NOMO-1 (cell line): ENCODE data around the gene SLC12A9.
A peak's percentile ranks its signal among the peaks of the same experiment; 100 is the strongest.
"Not testable (repeated sequence)": the region's sequence is repeated elsewhere in the genome, so short reads cannot be mapped to it uniquely, and the experiment has no call there.

Experiments used
- DNase-seq, 2 experiments: peaks; one replicate each; lab custom pipeline; 2025; ENCODE audit not compliant: unreplicated experiment in 2 of 2; lab: John Stamatoyannopoulos, UW

Gene SLC12A9

DNA sequence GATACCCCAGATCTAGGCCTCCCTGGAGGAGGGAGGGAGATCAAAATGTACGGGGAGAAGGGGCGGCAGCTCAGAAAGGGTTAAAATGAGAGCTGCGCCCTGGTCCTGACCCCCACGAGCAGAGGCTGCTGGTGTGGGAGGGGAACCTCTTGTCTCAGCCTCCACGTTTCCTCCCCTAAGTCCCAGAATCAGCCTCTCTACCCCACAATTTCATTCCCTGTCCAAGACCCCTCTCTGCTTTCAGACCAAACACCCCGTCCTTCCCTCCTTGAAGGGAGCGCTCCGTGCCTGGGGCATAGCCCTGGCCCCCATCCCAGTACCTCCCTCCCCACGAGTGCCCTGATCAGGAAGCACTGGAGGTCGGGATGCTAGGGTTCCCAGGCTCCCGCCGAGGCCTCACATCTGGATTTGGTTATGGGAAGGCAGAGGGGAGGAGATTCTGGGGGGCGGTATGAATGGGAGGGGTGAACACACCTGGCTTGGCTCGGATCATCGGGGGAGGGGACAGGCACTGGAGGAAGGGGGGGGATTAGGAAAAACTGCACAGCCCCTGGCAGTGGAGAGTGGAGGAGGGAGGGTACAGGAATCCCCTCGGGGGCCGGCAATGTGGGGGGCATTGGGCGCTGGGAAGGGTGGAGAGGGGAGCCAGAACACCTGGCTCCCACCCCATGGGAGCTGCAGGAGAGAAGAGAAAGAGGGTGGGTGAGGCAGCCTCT, 27.9 kb upstream of the SLC12A9 start:
- DNase-seq: no peak

DNA sequence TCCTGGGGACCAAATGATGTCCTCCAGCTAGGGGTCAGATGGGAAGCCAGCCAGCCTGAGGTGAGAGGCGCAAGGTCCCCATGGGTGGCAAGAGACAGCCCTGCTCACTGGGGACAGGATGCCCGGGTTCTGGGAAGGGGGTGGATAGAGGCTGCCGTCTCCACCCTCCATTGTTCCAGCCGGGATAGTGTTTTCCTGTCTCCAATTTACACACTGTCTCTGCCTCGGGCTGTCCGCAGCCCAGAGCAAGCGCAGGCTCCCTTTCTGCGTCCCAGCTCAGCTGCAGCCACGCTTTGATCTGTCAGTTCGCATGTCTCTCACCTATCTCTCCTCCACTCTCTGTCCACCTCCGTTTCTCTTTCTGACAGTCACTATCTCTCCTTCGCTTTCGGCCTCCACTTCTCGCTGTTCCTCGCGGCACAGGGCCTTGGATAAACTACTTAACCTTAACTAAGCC, 27.3 kb upstream of the SLC12A9 start:
- no peak for DNase-seq

DNA sequence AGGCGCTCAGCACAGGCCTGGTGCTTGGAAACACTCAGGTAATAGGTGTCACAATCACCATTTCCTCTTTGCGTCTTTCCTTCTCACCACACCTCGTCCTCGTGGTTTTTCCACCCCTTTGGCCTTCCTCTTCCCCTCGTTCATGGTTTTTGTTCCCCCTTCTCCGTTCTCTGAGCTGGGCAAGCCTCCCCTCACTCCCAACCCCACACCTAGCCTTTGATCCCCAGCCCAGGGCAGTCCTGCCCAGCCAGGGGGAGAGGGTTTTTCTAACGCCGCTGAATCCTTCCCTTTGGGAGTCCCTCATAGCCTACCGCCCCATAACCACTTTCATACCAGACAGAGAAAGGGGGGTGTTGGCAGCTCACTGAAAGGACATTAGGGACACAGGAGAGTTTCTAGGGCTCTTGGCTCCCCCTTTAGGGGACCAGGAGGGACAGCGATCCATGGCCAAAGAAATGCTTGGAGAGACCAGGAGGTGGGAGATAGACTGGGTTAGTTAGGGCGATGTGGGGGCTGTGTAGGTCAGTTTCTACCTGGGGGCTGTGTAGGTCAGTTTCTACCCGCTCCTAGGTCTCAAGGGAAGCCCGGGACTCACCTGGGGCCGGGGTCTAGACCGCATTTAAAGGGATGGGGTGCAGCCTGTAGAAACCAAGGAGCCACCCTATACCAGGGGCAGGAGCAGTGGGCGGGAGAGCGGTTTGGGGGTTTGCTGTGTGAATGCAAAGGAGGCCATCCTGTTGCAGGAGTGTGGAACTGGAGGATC, 26.6 kb upstream of the SLC12A9 start:
- peak; percentile 42 to 44 for DNase-seq

DNA sequence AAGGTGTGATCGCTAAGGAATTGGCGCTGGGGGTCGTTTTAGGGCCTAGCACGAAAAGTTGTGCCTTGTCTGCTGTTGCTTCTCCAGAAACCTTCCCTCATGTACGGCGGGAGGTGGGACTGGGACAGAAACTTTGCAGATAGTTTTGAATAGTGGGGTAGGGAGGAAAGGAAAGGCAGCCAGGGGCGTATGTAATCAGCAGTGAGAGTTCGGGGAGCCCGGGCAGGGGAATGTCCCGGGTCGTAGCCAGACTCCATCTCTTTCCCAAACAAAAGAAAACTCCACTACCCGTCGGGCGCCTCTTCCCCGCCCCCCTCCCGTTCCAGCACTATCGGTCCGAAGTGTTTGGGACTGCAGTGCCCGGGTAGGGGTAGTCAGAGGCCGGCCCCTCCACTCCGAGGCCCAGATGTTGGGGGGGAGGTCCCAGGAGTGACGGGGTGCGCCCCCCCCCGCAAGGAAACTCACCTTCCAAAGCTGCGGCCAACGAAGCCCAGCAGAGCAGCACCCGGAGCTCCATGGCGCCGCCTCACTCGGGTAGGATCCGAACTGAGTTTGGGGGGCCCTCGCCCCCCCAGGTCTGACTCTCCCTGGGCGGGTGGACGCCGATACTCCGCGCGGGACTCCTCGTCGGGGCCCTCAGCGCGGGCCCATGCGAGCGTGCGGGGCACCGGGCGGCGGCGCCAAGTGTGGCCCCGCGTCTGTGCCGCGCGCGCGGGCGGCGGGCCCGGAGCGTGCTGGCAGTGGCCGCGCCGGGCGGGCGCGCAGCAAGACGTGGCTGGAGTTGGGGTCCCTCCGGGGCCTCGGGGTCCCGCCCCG, 25.8 kb upstream of the SLC12A9 start:
- DNase-seq: no peak

DNA sequence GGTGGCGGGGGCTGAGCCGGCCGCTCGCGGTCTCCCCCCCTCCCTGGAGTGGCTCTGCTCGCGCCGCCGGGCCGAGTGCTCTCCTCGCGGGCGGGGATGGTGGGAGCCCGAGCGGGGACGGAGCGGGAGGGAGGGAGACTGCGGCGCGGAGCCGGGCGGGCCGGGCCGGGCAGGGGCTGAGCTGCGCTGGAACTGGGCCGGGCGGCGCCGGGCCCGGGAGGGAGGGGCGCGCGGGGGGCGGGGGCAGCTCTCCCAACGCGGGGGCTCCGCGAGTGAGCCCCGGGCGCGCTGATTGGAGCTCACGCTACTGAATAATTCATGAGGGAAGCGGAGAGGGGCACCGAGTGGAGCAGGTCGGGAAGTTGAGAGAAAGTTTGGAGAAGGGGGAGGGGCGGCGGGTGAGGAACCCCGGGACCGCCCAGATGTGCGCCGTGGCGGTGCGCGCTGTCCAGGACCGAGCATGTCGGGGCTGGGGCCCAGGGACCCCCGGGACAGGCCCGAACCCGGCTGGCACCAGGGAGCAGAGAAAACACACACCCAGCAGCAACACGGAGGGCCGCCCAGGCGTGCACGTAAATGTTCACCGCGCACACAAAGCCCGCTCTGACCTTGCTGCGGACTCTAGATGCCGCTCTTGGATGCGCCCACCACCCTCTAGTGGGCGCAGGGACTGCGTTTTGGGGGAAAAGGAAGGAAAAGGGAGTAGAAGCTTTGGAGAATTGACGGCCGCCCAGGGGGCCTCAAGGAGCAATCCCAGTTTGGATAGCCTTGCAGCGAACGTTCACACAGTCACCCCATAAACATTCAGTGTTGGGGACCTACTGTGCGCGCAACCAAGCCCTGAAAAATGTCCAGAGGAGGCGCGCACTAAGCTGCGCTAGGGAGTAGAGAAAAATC, 24.9 kb upstream of the SLC12A9 start, which contains the start of gene EPHB4:
Gene EPHB4 (minus strand): TSS at position 194 of the 897 bp plus-strand sequence. CDS start 493 bp downstream, outside the sequence.
- peak; percentile 35 to 58 for DNase-seq

DNA sequence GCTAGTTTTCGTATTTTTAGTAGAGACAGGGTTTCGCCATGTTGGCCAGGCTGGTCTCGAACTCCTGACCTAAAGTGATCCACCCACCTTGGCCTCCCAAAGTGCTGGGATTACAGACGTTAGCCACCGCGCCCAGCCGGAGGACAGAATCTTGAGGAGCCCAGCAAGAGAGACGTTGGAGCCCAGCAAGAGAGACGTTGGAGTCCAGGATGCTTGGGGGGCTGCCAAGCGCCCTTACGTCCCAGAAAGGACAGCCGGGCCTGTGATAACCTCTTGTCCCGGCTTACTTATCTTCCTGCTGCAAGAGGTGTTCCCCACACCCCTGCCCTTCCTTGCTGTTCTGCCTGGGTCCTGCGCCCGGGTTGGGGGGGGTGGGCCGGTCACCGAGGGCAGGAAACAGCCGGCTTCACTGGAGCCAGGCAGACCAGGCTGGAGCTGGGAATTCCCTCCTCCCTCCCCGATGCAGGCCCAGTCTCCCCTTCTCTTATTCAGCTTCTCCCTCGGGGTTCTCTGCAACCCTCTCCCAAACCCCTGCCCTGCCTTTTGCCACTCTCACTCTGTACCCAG, 23.3 kb upstream of the SLC12A9 start:
- no peak for DNase-seq

DNA sequence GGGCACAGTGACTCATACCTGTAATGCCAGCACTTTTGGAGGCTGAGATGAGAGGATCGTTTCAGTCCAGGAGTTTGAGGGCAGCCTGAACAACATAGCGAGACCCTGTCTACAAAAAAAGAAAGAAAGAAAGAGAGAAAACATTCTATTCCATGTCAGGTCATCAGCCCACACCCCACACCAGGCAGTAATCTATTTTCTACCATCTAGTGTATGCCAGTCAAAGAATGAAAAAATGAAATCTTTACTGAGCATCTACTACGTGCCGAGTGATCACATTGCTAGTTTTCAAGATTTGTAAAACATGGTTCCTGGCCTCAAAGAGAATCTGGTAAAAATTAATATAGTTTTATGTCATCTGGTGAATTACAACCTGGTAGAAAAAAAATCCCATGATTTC, 22.1 kb upstream of the SLC12A9 start:
- no peak for DNase-seq

DNA sequence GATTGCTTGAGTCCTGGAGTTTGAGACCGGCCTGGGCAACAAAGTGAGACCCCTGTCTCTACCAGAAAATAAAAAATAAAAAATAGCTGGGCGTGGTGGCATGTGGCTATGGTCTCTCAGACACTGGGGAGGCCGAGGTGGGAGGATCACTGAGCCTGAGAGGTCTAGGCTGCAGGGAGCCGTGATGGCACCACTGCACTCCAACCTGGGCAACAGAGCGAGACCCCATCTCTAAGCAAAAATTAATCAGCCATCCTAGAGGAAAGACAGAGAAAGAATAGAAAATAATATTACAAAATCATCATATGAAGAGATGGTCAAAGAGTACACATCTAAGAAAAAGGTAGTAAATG, 20.3 kb upstream of the SLC12A9 start:
- no peak for DNase-seq

DNA sequence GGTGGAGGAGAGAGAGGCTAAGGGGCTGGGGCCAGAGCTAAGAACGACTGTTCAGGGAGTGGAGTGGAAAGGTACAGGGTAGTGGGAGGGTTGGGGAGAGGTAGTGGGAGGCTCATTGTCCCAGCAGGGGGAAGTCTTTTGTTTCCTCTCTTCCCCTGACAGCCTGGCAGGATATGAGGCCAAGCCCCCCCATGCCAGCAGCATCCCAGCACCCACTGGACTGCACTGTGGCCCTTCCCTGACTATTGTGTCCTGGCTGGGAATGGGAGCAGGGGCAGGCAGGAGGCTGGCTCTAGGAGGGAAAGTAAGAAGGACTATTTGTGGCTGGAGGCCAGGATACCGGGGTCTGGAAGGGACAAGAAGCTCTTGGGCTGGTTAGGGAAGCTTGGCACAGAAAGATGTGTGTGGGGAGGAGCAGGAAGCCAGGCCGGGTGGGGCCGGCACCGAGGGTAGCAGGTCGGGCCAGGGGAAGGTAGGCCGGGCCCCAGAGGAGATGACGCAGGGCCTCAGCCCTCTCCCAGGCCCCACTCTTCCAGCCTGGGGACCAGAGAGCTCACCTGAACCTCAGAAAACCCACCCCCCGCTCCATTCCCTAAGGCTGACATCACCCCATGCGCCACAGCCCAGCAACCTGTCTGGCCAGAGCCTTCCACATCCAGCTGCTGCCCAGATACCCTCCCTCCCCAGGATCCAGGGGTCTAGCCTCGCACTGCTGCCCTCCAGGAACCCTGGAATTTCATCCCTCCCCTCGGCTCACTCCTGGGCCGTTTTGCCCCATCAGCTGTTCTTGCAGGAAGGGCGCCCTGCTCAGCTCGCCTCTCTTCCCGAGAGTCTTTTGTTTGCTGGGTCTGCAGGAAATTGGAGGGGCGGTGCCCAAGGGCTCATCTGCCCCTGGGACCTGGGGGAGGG, 16.4 kb upstream of the SLC12A9 start:
- no peak for DNase-seq

DNA sequence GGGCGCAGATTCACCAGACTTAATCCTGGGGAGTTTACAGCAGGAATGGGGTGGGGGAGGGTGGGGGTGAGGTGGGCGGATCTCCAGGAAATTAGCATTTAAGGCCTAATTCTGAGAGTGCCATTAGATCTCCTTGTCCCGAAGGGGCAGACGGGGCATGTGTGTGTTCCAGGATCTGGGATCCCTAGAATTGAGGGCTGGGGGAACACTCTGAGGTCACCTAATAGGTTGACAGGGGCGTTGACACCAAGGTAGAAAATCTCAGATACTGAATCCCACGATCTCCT, 15.8 kb upstream of the SLC12A9 start:
- no peak for DNase-seq

DNA sequence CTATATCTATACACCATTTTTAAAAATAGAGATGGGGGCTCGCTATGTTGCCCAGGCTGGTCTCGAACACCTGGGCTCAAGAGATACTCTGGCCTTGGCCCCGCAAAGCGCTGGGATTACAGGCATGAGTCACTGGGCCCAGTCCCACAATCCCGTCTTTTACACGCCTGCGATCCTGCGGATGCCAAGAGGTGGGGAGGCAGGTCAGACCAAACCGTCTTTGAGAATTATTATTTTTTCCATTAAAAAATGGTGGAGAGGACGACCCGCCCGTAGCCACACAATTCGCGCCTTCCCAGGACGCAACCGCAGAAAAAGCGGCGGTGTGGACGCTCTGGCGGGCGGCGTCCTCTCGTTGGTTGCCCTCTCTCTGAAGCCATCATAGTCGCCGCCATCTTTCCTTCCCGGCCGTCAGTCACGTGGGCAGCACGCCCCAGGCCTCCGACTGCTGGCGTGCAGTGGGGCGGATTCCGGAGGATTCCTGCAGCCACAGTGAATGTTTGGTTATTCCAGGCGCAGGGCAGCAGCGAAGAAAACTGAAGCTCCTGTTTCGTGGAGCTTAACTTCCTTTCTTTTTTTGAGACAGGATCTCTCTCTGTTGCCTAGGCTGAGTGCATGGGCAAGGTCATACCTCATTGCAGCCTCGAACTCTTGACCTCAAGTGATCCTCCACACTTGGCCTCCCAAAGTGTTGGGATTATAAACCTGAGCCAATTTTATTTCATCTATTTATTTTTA, 15.2 kb upstream of the SLC12A9 start:
- DNase-seq: peak; percentile 91 to 94

DNA sequence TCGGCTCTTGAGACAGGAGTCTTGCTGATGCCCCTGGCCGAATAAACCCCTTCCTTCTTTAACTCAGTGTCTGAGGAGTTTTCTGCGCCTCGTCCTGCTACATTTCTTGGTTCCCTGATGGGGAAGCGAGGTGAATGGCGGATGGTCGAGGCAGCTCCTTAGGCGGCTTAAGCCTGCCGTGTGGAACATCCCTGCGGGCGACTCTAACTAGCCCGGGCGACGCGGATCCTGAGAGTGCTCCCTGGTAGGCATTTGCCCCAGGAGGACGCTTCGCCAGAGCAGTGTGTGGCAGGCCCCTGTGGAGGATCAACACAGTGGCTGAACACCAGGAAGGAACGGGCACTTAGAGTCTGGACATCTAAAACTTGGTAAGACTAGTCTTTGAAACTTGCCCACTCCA, 13.2 kb upstream of the SLC12A9 start:
- DNase-seq: no peak

DNA sequence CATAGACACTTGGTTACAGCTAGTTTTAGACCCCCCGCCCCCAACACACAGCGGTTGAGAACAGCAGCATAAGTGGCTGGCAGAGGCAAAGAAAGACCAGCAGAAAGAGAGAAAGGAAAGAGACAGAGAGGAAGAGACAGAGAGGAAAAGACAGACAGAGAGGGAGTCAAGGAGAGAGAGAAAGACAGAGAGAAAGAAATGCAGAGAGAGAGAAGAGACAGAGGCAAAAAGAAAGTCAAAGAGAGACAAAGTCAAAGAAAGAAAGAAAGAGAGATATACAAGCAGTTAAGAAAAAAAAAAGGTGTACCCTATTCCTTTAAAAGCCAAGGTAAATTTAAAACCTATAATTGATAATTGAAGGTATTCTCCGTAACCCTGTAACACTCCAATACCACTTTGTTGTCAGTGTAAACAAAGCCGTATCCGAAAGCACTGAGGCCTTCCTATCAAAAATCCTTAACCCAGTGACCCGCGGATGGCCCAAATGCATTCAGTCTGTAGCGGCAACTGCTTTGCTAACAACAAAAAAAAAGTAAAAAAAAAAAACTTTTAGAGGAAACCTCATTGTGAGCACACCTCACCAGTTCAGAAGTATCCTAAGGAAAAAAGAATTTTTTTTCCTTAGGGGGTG, 11.9 kb upstream of the SLC12A9 start:
- no peak for DNase-seq

DNA sequence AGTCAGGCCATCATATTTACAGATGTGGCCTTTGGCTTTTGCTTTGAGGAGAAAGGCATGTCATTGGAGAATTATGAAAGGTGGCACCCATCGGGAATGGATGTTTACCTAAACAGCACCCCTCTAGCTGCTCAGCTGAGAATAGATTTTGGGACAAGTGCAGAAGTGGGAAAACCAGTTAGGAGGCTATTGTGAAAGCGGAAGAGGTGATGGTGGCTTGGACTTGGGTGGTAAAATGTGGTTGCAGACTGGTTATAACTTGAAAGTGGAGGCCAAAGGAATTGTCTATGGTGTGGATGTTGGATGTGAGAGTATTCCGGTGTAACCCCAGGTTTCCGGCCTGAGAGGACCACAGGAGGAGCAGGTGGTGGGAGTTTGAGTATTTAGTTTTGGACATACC, 5.2 kb upstream of the SLC12A9 start:
- no peak for DNase-seq

DNA sequence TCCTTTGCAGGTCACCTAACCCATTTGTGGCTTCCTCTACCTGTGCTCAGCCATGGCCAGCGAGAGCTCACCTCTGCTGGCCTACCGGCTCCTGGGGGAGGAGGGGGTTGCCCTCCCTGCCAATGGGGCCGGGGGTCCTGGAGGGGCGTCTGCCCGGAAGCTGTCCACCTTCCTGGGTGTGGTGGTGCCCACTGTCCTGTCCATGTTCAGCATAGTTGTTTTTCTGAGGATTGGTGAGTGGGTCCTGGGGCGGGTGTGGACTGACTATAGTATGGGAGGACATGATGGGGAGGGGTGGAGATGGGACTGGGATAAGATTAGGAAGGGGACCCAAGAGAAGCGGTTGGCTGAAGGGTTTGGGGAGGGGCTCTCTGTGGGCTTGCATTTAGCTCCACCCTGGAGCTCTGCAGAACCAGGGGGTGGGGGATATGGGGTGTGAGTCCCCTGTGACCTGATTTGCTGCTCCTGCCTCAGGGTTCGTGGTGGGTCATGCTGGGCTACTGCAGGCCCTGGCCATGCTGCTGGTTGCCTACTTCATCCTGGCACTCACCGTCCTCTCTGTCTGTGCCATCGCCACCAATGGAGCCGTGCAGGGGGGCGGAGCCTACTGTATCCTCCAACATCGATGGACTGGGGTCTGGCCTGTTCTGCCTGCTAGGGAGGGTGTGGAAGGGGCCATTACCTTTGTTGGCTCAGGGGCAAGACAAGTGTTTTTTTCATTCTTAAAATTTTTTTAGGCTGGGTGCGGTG, 1.8 kb downstream of the SLC12A9 start:
- no peak for DNase-seq

DNA sequence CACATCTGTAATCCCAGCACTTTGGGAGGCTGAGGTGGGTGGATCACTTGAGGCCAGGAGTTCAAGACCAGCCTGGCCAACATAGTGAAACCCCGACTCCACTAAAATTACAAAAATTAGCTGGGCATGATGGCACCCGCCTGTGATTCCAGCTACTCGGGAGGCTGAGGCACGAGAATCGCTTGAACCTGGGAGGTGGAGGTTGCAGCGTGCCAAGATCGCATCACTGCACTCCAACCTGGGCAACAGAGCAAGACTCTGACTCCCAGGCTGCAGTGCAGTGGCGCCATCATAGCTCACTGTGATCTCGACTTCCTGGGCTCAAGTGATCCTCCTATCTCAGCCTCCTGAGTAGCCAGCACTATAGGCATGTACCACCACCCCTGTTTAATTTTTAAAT, 2.4 kb downstream of the SLC12A9 start:
- not testable (repeated sequence) for DNase-seq

DNA sequence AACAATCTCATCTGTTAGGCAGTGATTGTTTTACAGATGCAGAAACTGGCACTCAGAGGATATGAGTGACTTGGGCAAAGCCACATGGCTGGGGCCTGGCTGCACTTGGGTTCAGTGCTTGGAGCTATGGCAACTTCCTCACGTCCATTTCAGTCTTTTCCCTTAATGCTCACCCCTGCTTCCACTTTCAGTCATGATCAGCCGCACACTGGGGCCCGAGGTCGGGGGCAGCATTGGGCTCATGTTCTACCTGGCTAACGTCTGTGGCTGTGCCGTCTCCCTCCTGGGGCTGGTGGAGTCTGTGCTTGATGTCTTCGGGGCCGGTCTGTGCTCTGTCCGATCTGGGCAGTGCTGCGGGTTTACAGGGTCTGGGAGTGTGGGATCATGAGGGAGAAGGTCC, 3.0 kb downstream of the SLC12A9 start:
- no peak for DNase-seq
